GM12878 (cell line): ENCODE results near the gene IRF1. TPM values are rescaled to one million over a fixed set of nuclear protein-coding genes. Genes with fewer than 3 reads are reported as not detected.
A peak's percentile ranks its signal among the peaks of the same experiment; 100 is the strongest.

Source experiments
- ASH2L ChIP-seq: fragments of 300-600, 200-600 bp; sonication (generic); IDR thresholded peaks from 2 replicates; pipeline ENCODE4 v1.6.1; 2017; ENCODE audit warnings: low read depth, mild to moderate bottlenecking, borderline replicate concordance
- BCL11A ChIP-seq: IDR thresholded peaks from 2 replicates; pipeline ENCODE4 v1.6.1; 2011; ENCODE audit warnings: low read depth, low read length
- BHLHE40 ChIP-seq, 2 experiments: fragments of 450-650 bp in 1 of 2; IDR thresholded peaks; 2 replicates each; pipeline ENCODE4 v1.6.1; 2011 to 2017; ENCODE audit warnings: low read depth in 2 of 2, borderline replicate concordance in 1 of 2, improper control_type of control experiment in 1 of 2, low read length in 1 of 2, mild to moderate bottlenecking in 1 of 2
- FOXM1 ChIP-seq: IDR thresholded peaks from 2 replicates; pipeline ENCODE4 v1.6.1; 2012; ENCODE audit warnings: low read depth, mild to moderate bottlenecking, inconsistent platforms, low read length, moderate library complexity
- GABPA ChIP-seq: IDR thresholded peaks from 2 replicates; pipeline ENCODE4 v1.6.1; 2014; ENCODE audit warnings: antibody characterized with exemption, low read depth, mild to moderate bottlenecking, inconsistent platforms
- HDGF ChIP-seq: fragments of 450-650 bp; IDR thresholded peaks from 2 replicates; pipeline ENCODE4 v1.6.1; 2016; ENCODE audit warnings: antibody characterized with exemption
- NFYB ChIP-seq: IDR thresholded peaks from 2 replicates; pipeline ENCODE4 v1.6.1; 2011; ENCODE audit warnings: low read depth, mild to moderate bottlenecking, low read length, improper control_type of control experiment, moderate library complexity; ENCODE audit not compliant: insufficient read depth
- NR2C1 ChIP-seq: fragments of 450-650 bp; IDR thresholded peaks from 2 replicates; pipeline ENCODE4 v1.6.1; 2017; ENCODE audit warnings: antibody characterized with exemption, mild to moderate bottlenecking, moderate library complexity
- PAX5 ChIP-seq: IDR thresholded peaks from 2 replicates; pipeline ENCODE4 v1.6.1; 2011; ENCODE audit warnings: low read depth, low read length, borderline replicate concordance
- PAX8 ChIP-seq: fragments of 450-650 bp; IDR thresholded peaks from 2 replicates; pipeline ENCODE4 v1.6.1; 2017; ENCODE audit warnings: mild to moderate bottlenecking, moderate library complexity
- SIX5 ChIP-seq: IDR thresholded peaks from 2 replicates; pipeline ENCODE4 v1.6.1; 2011; ENCODE audit warnings: mild to moderate bottlenecking, low read depth, low read length, moderate library complexity; ENCODE audit not compliant: severe bottlenecking
- SPI1 ChIP-seq: IDR thresholded peaks from 2 replicates; pipeline ENCODE4 v1.6.1; 2011; ENCODE audit warnings: low read depth, mild to moderate bottlenecking, low read length, moderate library complexity, borderline replicate concordance; ENCODE audit not compliant: insufficient read depth
- TCF3 ChIP-seq: IDR thresholded peaks from 2 replicates; pipeline ENCODE4 v1.6.1; 2012; ENCODE audit warnings: low read depth, mild to moderate bottlenecking, low read length, borderline replicate concordance; ENCODE audit not compliant: insufficient read depth
- YBX1 ChIP-seq: fragments of 450-650 bp; IDR thresholded peaks from 2 replicates; pipeline ENCODE4 v1.6.1; 2016; ENCODE audit warnings: antibody characterized with exemption
- ZBED1 ChIP-seq: IDR thresholded peaks from 2 replicates; pipeline ENCODE4 v1.6.1; 2016; ENCODE audit warnings: borderline replicate concordance
- polyA plus RNA-seq, 11 experiments: library from polyadenylated mRNA; depleted of rRNA in 4 of 11; unstranded in 6 of 11; stranded (reverse) in 5 of 11; fragments of >200 nt; fragmentation: Nextera tagmentation in 4 of 11; fragmentation: Illumina TruSeq in 1 of 11; extraction: Ambion mirVana in 4 of 11; extraction: Trizol in 1 of 11; gene quantifications; 1 replicate in 1 of 11; 2 replicates in 10 of 11; pipeline versions ENCODE4 v1.2.1 to v1.2.3, GENCODE V29; 2011 to 2016; ENCODE audit warnings: inconsistent platforms in 2 of 11, missing spikeins in 2 of 11, low read depth in 1 of 11
- total RNA-seq, 4 experiments: library from RNA; depleted of rRNA in 3 of 4; stranded (reverse); fragments of >200 nt in 3 of 4; fragmentation: Illumina TruSeq in 1 of 4; extraction: Trizol in 1 of 4; gene quantifications; 2 replicates each; pipeline versions ENCODE4 v1.2.1 to v1.2.3, GENCODE V29; 2013 to 2021
- TF ChIP-seq, protein P1 (sequence below): fragments of 450-650 bp; IDR thresholded peaks from 2 replicates; pipeline ENCODE4 v1.6.1; 2017; ENCODE audit warnings: mild to moderate bottlenecking, moderate library complexity
- TF ChIP-seq, protein P2 (sequence below): IDR thresholded peaks from 2 replicates; pipeline ENCODE4 v1.6.1; 2011; ENCODE audit warnings: mild to moderate bottlenecking, low read depth, low read length, moderate library complexity; ENCODE audit not compliant: insufficient replicate concordance
- TF ChIP-seq, protein P3 (sequence below): fragments of 450-650 bp; IDR thresholded peaks from 2 replicates; pipeline ENCODE4 v1.6.1; 2017; ENCODE audit warnings: borderline replicate concordance
- TF ChIP-seq, protein P4 (sequence below): fragments of 450-650 bp; conservative IDR thresholded peaks from 2 replicates; pipeline ENCODE4 v1.6.1; 2017; ENCODE audit warnings: mild to moderate bottlenecking, moderate library complexity
- TF ChIP-seq, protein P5 (sequence below): IDR thresholded peaks from 2 replicates; pipeline ENCODE4 v1.6.1; 2011; ENCODE audit warnings: borderline replicate concordance, low read depth, mild to moderate bottlenecking, moderate library complexity, mixed read lengths, low read length; ENCODE audit not compliant: insufficient read depth; ENCODE audit errors: extremely low read length

Gene IRF1
- total and polyA plus RNA-seq, 10 of the 15 experiments (the other 5 are each of a cell fraction or from before 2014, with no cell fraction given) = 6.9 to 68.0 (median 49.6) TPM

DNA sequence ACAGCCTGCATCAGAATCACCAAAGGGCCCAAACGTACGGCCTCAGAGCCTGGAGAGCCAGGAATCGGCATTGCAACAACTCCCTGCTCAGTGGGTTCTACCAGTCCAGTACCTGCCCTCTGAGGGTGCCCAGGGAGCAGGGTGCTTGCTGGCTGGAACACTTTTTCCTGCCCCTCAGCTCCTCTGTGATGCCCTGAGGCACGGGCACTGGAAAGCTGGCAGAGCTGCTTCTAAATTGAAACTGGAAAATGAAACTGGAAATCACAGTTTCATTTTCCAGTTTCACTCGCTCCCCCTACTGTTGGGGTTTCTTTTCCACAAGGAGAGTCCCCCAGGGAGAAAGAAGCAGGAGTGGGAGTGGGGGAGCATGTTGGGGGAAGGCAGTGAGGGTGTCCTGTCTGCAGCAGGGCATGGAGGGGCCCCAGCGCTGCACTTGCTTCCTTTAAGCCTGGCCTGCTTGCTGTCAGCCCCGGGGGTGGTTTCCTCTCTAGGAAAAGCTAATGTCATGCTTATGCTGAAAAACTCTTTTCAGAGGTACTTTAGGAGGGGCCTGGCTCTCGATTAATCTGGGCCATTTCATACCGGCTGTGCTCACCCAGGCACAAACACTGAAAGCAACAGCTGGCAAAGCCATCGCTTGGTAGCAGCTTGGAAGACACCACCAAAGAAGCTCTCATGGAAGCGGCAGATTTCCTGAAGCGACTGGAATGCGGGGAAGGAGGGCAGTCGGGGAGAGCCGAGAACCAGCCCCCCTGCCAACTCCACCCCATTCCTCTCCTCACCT, 26.2 kb downstream of the IRF1 start (continued):
- TF ChIP-seq, protein P1, sequence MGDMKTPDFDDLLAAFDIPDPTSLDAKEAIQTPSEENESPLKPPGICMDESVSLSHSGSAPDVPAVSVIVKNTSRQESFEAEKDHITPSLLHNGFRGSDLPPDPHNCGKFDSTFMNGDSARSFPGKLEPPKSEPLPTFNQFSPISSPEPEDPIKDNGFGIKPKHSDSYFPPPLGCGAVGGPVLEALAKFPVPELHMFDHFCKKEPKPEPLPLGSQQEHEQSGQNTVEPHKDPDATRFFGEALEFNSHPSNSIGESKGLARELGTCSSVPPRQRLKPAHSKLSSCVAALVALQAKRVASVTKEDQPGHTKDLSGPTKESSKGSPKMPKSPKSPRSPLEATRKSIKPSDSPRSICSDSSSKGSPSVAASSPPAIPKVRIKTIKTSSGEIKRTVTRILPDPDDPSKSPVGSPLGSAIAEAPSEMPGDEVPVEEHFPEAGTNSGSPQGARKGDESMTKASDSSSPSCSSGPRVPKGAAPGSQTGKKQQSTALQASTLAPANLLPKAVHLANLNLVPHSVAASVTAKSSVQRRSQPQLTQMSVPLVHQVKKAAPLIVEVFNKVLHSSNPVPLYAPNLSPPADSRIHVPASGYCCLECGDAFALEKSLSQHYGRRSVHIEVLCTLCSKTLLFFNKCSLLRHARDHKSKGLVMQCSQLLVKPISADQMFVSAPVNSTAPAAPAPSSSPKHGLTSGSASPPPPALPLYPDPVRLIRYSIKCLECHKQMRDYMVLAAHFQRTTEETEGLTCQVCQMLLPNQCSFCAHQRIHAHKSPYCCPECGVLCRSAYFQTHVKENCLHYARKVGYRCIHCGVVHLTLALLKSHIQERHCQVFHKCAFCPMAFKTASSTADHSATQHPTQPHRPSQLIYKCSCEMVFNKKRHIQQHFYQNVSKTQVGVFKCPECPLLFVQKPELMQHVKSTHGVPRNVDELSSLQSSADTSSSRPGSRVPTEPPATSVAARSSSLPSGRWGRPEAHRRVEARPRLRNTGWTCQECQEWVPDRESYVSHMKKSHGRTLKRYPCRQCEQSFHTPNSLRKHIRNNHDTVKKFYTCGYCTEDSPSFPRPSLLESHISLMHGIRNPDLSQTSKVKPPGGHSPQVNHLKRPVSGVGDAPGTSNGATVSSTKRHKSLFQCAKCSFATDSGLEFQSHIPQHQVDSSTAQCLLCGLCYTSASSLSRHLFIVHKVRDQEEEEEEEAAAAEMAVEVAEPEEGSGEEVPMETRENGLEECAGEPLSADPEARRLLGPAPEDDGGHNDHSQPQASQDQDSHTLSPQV = no peak
- TF ChIP-seq PAX8 (no peak), BHLHE40 (IDR thresholded peaks at IDR 0.05; ENCODE audit: borderline replicate concordance in 1 of 2, low read depth in 2 of 2, low read length in 1 of 2) (peak in 1 of 2 experiments; percentile 23; a peak in 1 of 4 replicates), PAX5 (no peak), NR2C1 (no peak), BCL11A (no peak), YBX1 (no peak), ZBED1 (no peak; the same call in 1 of the 2 replicates), SPI1 (no peak), SIX5 (no peak), GABPA (no peak), FOXM1 (no peak), ASH2L (no peak), NFYB (no peak), TCF3 (peak; percentile 65; the same call in 1 of the 2 replicates), HDGF (no peak)
- TF ChIP-seq, protein P2, sequence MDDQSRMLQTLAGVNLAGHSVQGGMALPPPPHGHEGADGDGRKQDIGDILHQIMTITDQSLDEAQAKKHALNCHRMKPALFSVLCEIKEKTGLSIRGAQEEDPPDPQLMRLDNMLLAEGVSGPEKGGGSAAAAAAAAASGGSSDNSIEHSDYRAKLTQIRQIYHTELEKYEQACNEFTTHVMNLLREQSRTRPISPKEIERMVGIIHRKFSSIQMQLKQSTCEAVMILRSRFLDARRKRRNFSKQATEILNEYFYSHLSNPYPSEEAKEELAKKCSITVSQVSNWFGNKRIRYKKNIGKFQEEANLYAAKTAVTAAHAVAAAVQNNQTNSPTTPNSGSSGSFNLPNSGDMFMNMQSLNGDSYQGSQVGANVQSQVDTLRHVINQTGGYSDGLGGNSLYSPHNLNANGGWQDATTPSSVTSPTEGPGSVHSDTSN = no peak
- TF ChIP-seq, protein P3, sequence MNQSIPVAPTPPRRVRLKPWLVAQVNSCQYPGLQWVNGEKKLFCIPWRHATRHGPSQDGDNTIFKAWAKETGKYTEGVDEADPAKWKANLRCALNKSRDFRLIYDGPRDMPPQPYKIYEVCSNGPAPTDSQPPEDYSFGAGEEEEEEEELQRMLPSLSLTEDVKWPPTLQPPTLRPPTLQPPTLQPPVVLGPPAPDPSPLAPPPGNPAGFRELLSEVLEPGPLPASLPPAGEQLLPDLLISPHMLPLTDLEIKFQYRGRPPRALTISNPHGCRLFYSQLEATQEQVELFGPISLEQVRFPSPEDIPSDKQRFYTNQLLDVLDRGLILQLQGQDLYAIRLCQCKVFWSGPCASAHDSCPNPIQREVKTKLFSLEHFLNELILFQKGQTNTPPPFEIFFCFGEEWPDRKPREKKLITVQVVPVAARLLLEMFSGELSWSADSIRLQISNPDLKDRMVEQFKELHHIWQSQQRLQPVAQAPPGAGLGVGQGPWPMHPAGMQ = no peak
- TF ChIP-seq, protein P4, sequence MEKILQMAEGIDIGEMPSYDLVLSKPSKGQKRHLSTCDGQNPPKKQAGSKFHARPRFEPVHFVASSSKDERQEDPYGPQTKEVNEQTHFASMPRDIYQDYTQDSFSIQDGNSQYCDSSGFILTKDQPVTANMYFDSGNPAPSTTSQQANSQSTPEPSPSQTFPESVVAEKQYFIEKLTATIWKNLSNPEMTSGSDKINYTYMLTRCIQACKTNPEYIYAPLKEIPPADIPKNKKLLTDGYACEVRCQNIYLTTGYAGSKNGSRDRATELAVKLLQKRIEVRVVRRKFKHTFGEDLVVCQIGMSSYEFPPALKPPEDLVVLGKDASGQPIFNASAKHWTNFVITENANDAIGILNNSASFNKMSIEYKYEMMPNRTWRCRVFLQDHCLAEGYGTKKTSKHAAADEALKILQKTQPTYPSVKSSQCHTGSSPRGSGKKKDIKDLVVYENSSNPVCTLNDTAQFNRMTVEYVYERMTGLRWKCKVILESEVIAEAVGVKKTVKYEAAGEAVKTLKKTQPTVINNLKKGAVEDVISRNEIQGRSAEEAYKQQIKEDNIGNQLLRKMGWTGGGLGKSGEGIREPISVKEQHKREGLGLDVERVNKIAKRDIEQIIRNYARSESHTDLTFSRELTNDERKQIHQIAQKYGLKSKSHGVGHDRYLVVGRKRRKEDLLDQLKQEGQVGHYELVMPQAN = no peak
- TF ChIP-seq, protein P5, sequence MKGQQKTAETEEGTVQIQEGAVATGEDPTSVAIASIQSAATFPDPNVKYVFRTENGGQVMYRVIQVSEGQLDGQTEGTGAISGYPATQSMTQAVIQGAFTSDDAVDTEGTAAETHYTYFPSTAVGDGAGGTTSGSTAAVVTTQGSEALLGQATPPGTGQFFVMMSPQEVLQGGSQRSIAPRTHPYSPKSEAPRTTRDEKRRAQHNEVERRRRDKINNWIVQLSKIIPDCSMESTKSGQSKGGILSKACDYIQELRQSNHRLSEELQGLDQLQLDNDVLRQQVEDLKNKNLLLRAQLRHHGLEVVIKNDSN = no peak
